Esophagus muscularis mucosa (tissue), 4 donors: Measurements from ENCODE around the gene CSNK2A3. TPM values are rescaled to one million over a fixed set of nuclear protein-coding genes. Genes with fewer than 3 reads are reported as not detected.

Experiments
- DNase-seq: peaks from one replicate; pipeline ENCODE4 v3.0.0-alpha.2; 2017; ENCODE audit errors: extremely low spot score
- H3K27ac ChIP-seq, 4 donors: fragments of 200-600 bp; sonication (generic); replicated peaks in 1 of 4; 1 replicate in 3 of 4; 2 replicates in 1 of 4; pipeline ENCODE4 v1.5.1; 2016 to 2019; ENCODE audit warnings: mild to moderate bottlenecking in 1 of 4
- H3K27me3 ChIP-seq, 4 donors: fragments of 200-600 bp; sonication (generic); one replicate each; pipeline versions ENCODE4 v1.5.1 to v1.6.0; 2016 to 2019
- H3K36me3 ChIP-seq, 4 donors: fragments of 200-600 bp; sonication (generic); one replicate each; pipeline ENCODE4 v1.5.1; 2016 to 2019
- H3K4me1 ChIP-seq, 4 donors: fragments of 200-600 bp; sonication (generic); one replicate each; pipeline ENCODE4 v1.5.1; 2016 to 2019
- H3K4me3 ChIP-seq, 4 donors: fragments of 200-600 bp; sonication (generic); 1 replicate in 2 of 4; 2 replicates in 2 of 4; pipeline ENCODE4 v1.5.1; 2016 to 2019; ENCODE audit warnings: mild to moderate bottlenecking in 4 of 4, moderate library complexity in 1 of 4
- H3K9me3 ChIP-seq, 4 donors: fragments of 200-600 bp; sonication (generic); 1 replicate in 3 of 4; 2 replicates in 1 of 4; pipeline ENCODE4 v1.5.1; 2016 to 2019
- CTCF ChIP-seq, 3 experiments: fragments of 200-600 bp in 2 of 3; fragments of 450-650 bp in 1 of 3; sonication (generic) in 2 of 3; IDR thresholded peaks; one replicate each; pipeline ENCODE4 v1.5.1; 2017 to 2019; ENCODE audit warnings: antibody characterized with exemption in 3 of 3, mild to moderate bottlenecking in 2 of 3, moderate library complexity in 1 of 3
- EP300 ChIP-seq: sonication (generic); formaldehyde crosslinking; IDR thresholded peaks from one replicate; pipeline ENCODE4 v1.6.1; 2017; ENCODE audit warnings: antibody characterized with exemption
- POLR2A ChIP-seq: fragments of 450-650 bp; IDR thresholded peaks from one replicate; pipeline ENCODE4 v1.6.1; 2017; ENCODE audit warnings: antibody characterized with exemption, moderate library complexity, mild to moderate bottlenecking, low read depth
- POLR2AphosphoS5 ChIP-seq, 2 donors: sonication (generic); formaldehyde crosslinking; IDR thresholded peaks; one replicate each; pipeline ENCODE4 v1.6.1; 2017; ENCODE audit warnings: antibody characterized with exemption in 2 of 2
- WGBS: methylation state at CpG from one replicate; pipeline ENCODE4 v1.1.5; 2018; 5-methylcytosine and 5-hydroxymethylcytosine counted together
- intact Hi-C: fragments of 100-400 bp; cut with DNase I; formaldehyde crosslinking; loops from one replicate; pipeline ENCODE4 v1.15.1; 2023
- total RNA-seq, 4 donors: library from RNA; depleted of rRNA; stranded (reverse); fragments of >200 nt; gene quantifications; one replicate each; pipeline versions ENCODE4 v1.1.0 to v1.2.1, GENCODE V29; 2016

The CSNK2A3 gene
- total RNA-seq, 4 donors from 2014 or later, result 0.83 to 2.8 (median 1.1) TPM

- intact Hi-C loops, result no loop called here
- Histone ChIP-seq H3K36me3 (peaks cover 0 to 58% (median 20%) of the 10 kb centered on the region in 4 donors), H3K9me3 (no peaks in the 10 kb centered on the region), H3K4me1 (peaks cover 0 to 10% (median 2%) of the 10 kb centered on the region in 4 donors), H3K27ac (no peak overlapping the region), H3K27me3 (no peaks in the 10 kb centered on the region), H3K4me3 (no peak overlapping the region)
- WGBS, result 66% methylated on average over 8 of the region's 8 CpGs
- no peak for DNase-seq
- TF ChIP-seq EP300 (no peak), POLR2A (no peak), CTCF (IDR thresholded peaks at IDR 0.05) (no peak), POLR2AphosphoS5 (IDR thresholded peaks at IDR 0.05) (no peak)
Measured at GRCh38 chr11:11370255-11370961, 17.4 kb upstream of the CSNK2A3 start.

- H3K27ac ChIP-seq, result no peak overlapping the region
- DNase-seq, result no peak
- WGBS, result 92% methylated on average over 1 of the region's 1 CpG
- intact Hi-C loops, result no loop called here
- H3K27me3 ChIP-seq, result no peaks in the 10 kb centered on the region
- TF ChIP-seq EP300, result no peak
- TF ChIP-seq CTCF (IDR thresholded peaks at IDR 0.05), result no peak
- TF ChIP-seq POLR2AphosphoS5 (IDR thresholded peaks at IDR 0.05), result no peak
- TF ChIP-seq POLR2A, result no peak
- peaks cover 0 to 28% (median 9%) of the 10 kb centered on the region in 4 donors for H3K36me3 ChIP-seq
- H3K4me1 ChIP-seq, result peaks cover 0 to 10% (median 2%) of the 10 kb centered on the region in 4 donors
- no peak overlapping the region for H3K4me3 ChIP-seq
- H3K9me3 ChIP-seq, result no peaks in the 10 kb centered on the region
Measured at GRCh38 chr11:11366793-11367192, 13.7 kb upstream of the CSNK2A3 start.

GRCh38 chr11:11363674-11364073, 10.6 kb upstream of the CSNK2A3 start:
- TF ChIP-seq EP300 (no peak), POLR2A (no peak), CTCF (IDR thresholded peaks at IDR 0.05) (no peak), POLR2AphosphoS5 (IDR thresholded peaks at IDR 0.05) (no peak)
- no peak for DNase-seq
- Histone ChIP-seq H3K27ac (no peak overlapping the region), H3K4me1 (no peaks in the 10 kb centered on the region), H3K9me3 (no peaks in the 10 kb centered on the region), H3K27me3 (no peaks in the 10 kb centered on the region), H3K36me3 (peaks cover 0 to 9% (median 2%) of the 10 kb centered on the region in 4 donors), H3K4me3 (no peak overlapping the region)
- intact Hi-C loops, result no loop called here

GRCh38 chr11:11359611-11360010, 6.6 kb upstream of the CSNK2A3 start:
- WGBS, result 79% methylated on average over 3 of the region's 3 CpGs
- H3K4me3 ChIP-seq, result no peak overlapping the region

More at GRCh38 chr11:11359611-11360010, 6.6 kb upstream of the CSNK2A3 start:
- Histone ChIP-seq H3K36me3 (peaks cover 0 to 5% (median 0%) of the 10 kb centered on the region in 4 donors), H3K27ac (no peak overlapping the region), H3K27me3 (no peaks in the 10 kb centered on the region), H3K9me3 (no peaks in the 10 kb centered on the region), H3K4me1 (no peaks in the 10 kb centered on the region)
- TF ChIP-seq POLR2A (no peak), CTCF (IDR thresholded peaks at IDR 0.05) (no peak), EP300 (no peak), POLR2AphosphoS5 (IDR thresholded peaks at IDR 0.05) (no peak)
- intact Hi-C loops, result no loop called here
- no peak for DNase-seq
